ENCODE results near the gene NFIB. TPM values are rescaled to one million over a fixed set of nuclear protein-coding genes. Genes with fewer than 3 reads are reported as not detected.

Gene NFIB
- total and polyA plus RNA-seq, 10 of the 15 experiments (the other 5 are each of a cell fraction or from before 2014, with no cell fraction given) = under 0.01 to 0.19 (median 0.05) TPM; not detected in 3

GRCh38 chr9:14318934-14319580 is 5.1 kb upstream of the NFIB start:
- BruUV-seq (replicated peaks) = no TSS peak
- H3K79me2 ChIP-seq (ENCODE audit: control insufficient read depth, insufficient read depth, low read length) = no peaks in the 10 kb centered on the region
- no peak overlapping the region for H3K9ac ChIP-seq (ENCODE audit: control insufficient read depth, insufficient read depth, low read length)
- in situ Hi-C loops (cut with MboI) = no loop called here
- no peak overlapping the region for H3K27ac ChIP-seq (ENCODE audit: control insufficient read depth, insufficient read depth)
- POLR2A ChIA-PET = no interaction called here
- peaks cover 2 to 7% of the 10 kb centered on the region in 2 experiments for H3K27me3 ChIP-seq (replicated peaks in 1 of 2; ENCODE audit: control insufficient read depth in 2 of 2, insufficient read depth in 2 of 2, low read length in 1 of 2)
- ATAC-seq (no peak), FAIRE-seq (no peak), DNase-seq (ENCODE audit: low read depth, low spot score) (no peak)
- no peak overlapping the region for H2AFZ ChIP-seq (ENCODE audit: control insufficient read depth, low read depth, low read length)
- SMC1A ChIA-PET (ENCODE audit: uncharacterized antibody, unreplicated experiment) = interaction anchor here (0.8 to 1.2 kb wide), 3 partner anchors 8 to 34 kb away, joined by 3 read pairs; no protein-coding TSS in a partner anchor
- TF ChIP-seq E2F8 (IDR thresholded peaks at IDR 0.05; ENCODE audit: low read depth, partially characterized antibody) = no peak
- TF ChIP-seq SMAD5 (IDR thresholded peaks at IDR 0.05; ENCODE audit: low read depth) = no peak
- TF ChIP-seq KDM1A (IDR thresholded peaks at IDR 0.05; ENCODE audit: borderline replicate concordance) = no peak
- no peak for TF ChIP-seq KLF5 (IDR thresholded peaks at IDR 0.05; ENCODE audit: partially characterized antibody)
- TF ChIP-seq ETV6 (conservative IDR thresholded peaks at IDR 0.05 in 1 of 2, IDR thresholded peaks at IDR 0.05 in 1 of 2; ENCODE audit: borderline replicate concordance in 1 of 2, low read depth in 1 of 2) = no peak
- no peak overlapping the region for H3K4me3 ChIP-seq
- H3K4me2 ChIP-seq (ENCODE audit: control insufficient read depth, insufficient read depth) = no peak overlapping the region
- WGBS (ENCODE audit: insufficient coverage, insufficient replicate concordance, low lambda C conversion rate, missing lambda C conversion rate) = 49% methylated on average over 4 of the region's 4 CpGs
- intact Hi-C loops (cut with micrococcal nuclease; ENCODE audit: unreplicated experiment) = loop anchor here (5.0 to 10.0 kb wide), 2 partner anchors 266 to 373 kb away; partner anchors contain the start of gene ZDHHC21
- no peaks in the 10 kb centered on the region for H3K36me3 ChIP-seq (ENCODE audit: control insufficient read depth in 2 of 2, insufficient read depth in 2 of 2, low read length in 1 of 2)
- CTCF ChIA-PET = interaction anchor here (1.3 kb wide), 1 partner anchor 33 kb away, joined by 3 read pairs; no protein-coding TSS in a partner anchor
- H3K4me1 ChIP-seq (ENCODE audit: control insufficient read depth, insufficient read depth, low read length) = peaks cover 8% of the 10 kb centered on the region; the same call in 1 of the 2 replicates
- no peaks in the 10 kb centered on the region for H3K9me3 ChIP-seq (replicated peaks; ENCODE audit: control insufficient read depth, insufficient read depth, low read length)
- no peaks in the 10 kb centered on the region for H4K20me1 ChIP-seq (ENCODE audit: control insufficient read depth, insufficient read depth)
- RAD21 ChIA-PET (ENCODE audit: unreplicated experiment) = no interaction called here

Measured in GM12878 (cell line).